ENCODE results near the gene DPP7.
A peak's percentile ranks its signal among the peaks of the same experiment; 100 is the strongest.
"Not testable (repeated sequence)": the region's sequence is repeated elsewhere in the genome, so short reads cannot be mapped to it uniquely, and the experiment has no call there.

DPP7 gene

DNA sequence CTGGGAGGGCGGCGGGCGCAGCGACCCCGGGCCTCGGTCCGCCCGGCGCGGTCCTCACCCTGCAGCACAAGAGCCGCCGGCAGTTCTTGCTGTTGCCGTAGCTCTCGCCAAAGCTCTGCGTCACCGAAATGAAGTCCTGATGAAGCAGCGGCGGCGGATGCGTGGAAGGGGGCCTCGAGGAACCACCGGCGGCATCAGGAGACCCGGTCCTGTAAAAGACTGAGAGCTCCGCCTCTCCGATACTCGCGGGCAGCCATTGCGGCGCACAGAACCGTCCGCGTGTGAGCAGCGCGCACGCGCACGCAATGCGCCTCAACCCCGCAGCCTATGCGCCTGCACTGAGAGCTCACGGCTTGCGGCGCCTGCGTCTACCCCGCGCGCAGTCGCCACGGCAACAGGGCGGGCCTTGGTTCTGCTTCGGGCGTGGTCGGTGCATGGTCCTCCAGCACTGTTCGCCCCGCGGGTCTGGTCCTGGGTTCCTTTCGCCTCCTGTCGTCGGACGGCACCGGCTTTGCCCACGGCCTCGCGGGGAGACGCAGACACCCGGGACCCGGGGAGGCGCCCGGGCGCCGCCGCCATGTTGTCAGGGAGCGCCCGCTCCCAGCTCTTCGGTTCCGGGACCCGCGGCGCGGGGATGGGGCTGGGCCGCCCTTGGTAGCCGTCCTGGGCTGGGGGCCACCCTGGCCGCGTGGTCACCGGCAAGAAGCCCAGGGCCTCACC, 15.1 kb upstream of the DPP7 start:
- peak; percentile 85 for DNase-seq (ENCODE audit: low read depth)

DNA sequence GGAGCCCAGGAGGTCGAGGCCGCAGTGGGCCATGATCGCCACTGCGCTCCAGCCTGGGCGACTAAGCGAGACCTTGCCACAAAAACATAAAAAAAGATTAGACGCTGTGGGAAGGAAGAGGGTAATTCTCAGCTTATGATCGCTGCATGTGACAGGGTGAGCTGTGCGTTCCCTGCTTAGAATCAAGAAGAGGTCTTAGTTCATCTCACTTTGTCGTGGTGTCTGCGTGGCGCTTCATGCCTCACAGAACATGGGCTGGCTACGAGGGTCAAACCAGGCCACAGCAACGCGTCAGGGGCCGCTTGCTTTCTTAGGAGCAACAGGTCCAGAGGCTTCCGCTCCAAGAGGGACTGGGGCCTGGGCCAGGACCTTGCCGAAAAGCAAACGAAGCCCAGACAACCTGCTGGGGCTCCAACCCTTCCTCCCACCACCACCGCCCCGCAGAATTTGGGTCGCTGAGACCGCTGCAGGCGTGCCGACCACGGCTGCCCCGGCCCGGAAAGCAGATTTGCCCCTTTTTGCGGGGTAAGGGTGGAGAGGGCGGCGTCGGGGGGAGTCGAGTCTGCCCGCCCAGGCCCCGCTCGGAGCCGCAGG, 14.4 kb upstream of the DPP7 start:
- no peak for DNase-seq (ENCODE audit: low read depth)

DNA sequence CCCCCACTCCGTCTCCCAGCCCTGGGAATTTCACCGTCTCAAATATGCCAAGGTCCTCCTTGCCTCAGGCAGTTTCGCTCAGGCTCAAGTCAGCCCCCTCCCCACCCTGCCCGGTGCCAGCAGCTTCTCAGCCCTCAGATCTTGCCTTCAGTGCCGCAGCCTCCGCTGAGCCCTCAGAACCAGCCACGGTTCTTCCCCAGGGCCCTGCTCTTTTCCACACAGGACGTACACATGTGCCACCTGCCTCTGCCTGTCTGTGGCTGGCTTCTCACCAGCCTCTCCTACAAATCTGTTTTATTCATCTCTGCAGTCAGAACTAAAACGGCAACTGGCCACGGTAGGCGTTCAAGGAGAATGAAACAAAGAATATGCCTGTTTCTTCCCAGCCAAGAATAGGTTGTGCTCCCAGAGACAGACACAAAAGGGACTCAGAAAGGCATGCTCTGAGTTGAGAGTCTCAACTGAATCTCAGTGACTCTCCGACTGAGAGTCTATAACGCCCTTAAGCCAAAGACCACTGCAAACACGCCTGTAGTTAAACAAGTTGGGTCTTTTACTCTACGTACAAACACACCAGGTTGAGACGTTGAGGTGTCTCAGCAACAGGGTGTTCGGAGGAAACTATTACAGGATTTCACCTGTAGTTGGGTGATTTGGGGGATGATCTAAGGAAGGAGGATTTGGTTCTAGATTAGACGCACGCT, 13.8 kb upstream of the DPP7 start:
- no peak for DNase-seq (ENCODE audit: low read depth)

- no peak for DNase-seq (ENCODE audit: low read depth)
Observed at GRCh38 chr9:137127301-137128157, 13.0 kb upstream of the DPP7 start.

DNA sequence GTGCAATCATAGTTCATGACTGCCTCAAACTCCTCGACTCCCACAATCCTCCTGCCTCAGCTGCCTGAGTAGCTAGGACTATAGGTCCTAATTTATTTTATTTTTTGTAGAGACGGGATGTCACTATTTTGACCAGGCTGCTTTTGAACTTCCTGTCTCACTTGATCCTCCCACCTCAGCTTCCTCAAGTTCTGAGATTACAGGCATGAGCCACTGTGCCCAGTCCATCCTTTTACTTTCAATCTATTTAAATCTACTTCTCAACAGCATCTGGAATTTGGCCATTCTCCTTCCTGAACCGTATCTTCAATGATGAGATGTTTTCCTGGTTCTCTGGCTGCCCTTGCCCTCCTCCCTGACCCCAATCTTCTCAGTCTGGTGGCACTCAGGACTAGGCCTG, 12.3 kb upstream of the DPP7 start:
- no peak for DNase-seq (ENCODE audit: low read depth)

- not testable (repeated sequence) for DNase-seq (ENCODE audit: low read depth)
Observed at GRCh38 chr9:137123952-137124462, 9.5 kb upstream of the DPP7 start.

DNA sequence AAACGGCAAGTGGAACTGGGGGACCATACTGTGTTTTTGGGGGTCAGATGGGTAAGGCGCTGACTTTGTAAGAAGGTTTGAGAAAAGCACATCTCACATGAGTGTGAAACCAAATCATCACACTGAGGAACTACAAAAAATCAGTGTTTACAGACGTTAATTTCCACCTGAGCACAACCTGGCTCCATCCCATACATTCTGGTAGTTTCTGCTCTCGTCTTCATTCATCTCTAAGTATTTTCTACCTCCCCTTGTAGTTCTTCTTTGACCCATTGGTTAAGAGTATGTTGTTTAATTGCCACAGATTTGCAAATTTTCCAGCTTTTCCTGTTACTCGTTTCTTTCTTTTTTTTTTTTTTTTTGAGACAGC, 8.9 kb upstream of the DPP7 start:
- DNase-seq (ENCODE audit: low read depth) = no peak

- DNase-seq (ENCODE audit: low read depth) = not testable (repeated sequence)
Observed at GRCh38 chr9:137122796-137123467, 8.4 kb upstream of the DPP7 start.

DNA sequence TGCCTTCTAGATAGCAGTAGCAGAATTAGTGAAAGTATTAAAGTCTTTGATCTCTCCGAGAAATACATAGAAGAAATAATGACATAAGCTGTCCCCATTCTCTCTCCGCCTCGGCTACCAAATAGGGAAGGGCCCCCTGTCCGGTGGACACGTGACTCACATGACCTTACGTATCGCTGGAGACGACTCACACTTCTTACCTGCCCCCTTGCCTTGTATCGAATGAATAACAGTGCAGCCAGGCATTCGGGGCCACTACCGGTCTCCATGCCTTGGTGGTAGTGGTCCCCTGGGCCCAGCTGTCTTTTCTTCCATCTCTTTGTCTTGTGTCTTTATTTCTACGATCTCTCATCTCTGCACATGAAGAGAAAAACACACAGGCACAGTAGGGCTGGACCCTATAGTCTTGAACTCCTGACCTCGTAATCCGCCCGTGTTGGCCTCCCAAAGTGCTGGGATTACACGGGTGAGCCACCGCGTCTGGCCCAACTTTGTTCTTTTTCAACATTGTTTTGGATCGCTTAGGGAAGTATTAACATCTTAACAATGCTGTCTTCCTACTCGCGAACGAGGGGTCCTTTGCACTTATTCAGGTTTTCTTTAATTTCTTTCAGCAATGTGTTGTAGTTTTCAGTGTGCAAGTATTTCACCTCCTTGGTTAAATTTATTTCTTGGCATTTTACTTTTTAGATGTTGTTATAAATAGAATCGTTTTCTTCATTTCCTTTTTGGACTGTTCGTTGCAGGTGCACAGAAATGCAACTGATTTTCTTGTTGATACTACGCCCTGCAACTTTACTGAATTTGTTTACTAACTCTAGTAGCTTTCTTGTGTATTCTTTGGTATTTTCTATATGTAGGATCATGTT, 7.6 kb upstream of the DPP7 start:
- DNase-seq (ENCODE audit: low read depth) = not testable (repeated sequence)

DNA sequence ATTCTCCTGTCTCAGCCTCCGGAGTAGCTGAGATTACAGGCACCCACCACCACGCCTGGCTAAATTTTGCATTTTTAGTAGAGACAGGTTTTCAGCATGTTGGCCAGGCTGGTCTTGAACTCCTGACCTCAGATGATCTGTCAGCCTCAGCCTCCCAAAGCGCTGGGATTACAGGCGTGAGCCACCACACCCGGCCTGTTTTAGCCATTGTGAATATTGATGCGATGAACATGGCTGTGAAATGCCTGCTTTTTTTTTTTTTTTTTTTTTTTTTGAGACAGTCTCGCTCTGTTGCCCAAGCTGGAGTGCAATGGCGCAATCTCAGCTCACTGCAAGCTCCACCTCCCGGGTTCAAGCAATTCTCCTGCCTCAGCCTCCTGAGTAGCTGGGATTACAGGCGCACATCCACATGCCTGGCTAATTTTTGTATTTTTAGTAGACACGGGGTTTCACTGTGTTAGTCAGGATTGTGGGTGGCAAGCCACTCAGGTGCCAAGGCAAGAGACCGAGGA, 3.6 kb upstream of the DPP7 start:
- not testable (repeated sequence) for DNase-seq (ENCODE audit: low read depth)

DNA sequence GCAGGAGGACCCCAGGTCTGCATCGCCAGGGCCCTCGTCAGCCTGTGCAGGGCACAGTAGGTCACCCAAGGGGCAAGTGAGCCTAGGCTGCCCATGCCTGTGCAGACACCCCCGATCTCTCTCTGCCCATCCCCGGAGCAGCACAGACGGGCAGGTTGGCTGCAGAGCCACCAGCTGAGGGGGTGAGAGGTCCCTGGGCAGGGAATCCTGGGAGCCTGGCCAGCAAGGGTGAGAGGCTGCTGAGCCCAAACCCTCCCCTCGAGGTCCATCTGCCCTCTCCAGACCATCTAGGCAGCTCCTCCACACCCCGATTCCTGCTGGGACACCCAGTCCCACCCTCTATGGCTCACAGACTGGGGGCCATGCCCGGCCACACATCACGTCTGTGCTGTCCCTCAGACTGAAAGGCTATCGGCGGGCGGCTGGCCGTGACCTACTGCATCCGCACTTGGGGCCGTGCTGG, 2.8 kb upstream of the DPP7 start:
- DNase-seq (ENCODE audit: low read depth) = no peak

DNA sequence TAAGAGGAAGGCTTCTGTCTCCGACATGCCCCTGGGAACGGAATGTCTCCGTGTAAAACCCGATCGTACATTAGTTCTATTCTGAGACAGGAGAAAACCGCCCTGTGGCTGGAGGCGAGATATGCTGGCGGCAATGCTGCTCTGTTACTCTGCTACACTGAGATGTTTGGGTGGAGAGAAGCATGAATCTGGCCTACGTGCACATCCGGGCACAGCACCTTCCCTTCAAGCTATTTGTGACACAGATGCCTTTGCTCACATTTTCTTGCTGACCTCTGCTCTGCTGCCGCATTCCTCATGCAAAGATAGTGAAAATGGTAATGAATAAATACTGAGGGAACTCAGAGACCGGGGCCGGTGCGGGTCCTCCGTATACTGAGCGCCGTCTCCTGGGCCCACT, 2.2 kb upstream of the DPP7 start:
- no peak for DNase-seq (ENCODE audit: low read depth)

DNA sequence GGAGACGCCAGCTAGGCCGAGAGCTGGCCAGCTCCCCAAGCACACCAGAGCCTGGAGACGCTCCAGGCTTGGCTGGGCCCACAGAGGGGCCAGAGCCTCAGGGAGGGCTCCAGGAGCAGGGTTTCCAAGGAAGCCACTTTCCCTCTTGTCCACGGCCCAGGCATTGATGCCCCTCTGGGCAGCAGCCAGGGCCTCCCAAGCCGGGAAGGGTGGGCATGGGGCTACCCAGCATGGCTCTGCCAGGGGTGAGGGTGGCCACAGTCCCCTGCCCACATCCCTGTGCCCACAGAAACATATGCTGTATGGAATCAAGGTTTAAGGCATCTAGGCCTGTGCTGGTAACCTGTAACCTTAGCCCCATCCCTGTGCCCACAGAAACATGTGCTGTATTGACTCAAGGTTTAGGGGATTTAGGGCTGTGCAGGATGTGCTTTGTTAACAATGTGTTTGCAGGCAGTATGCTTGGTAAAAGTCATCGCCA, 1.5 kb upstream of the DPP7 start:
- no peak for DNase-seq (ENCODE audit: low read depth)

- no peak for DNase-seq (ENCODE audit: low read depth)
Observed at GRCh38 chr9:137115394-137116026, 977 bp upstream of the DPP7 start.

- DNase-seq (ENCODE audit: low read depth) = no peak
Observed at GRCh38 chr9:137114220-137114612, 317 bp downstream of the DPP7 start.

DNA sequence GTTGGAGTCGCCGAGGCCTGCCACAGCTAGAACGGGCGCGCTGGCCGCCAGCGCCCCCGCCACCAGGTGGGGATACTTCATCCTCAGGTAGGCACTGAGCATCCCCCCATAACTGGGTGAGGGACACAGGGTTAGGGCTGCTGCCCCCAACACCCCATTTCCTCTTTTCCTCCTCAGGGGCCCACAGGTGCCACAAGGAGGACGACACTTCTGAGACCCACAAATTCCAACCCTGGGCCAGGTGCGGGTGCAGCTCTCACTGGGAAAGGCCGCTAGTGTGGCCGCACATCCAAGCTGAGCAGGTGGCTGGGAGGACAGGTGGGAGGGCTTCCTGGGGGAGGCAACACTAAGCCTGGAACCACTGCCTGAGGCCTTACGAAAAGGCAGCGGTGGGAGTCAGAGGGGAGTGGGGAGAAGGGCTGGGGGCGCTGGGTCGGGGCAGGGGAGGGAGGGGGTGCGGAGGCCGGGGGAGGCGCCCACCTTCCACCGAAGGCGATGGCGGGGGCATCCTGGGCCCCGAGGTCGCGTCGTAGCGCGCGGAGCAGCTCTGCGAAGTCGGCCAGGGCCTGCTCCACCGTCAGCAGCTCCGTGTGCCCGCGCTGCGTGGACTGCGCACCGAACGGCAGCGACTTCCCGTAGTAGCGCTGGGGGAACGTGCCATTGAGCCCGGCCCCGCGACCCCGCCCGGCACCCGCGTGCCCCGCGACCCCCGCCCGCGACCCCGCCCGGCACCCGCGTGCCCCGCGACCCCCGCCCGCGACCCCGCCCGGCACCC, 961 bp downstream of the DPP7 start:
- no peak for DNase-seq (ENCODE audit: low read depth)

DNA sequence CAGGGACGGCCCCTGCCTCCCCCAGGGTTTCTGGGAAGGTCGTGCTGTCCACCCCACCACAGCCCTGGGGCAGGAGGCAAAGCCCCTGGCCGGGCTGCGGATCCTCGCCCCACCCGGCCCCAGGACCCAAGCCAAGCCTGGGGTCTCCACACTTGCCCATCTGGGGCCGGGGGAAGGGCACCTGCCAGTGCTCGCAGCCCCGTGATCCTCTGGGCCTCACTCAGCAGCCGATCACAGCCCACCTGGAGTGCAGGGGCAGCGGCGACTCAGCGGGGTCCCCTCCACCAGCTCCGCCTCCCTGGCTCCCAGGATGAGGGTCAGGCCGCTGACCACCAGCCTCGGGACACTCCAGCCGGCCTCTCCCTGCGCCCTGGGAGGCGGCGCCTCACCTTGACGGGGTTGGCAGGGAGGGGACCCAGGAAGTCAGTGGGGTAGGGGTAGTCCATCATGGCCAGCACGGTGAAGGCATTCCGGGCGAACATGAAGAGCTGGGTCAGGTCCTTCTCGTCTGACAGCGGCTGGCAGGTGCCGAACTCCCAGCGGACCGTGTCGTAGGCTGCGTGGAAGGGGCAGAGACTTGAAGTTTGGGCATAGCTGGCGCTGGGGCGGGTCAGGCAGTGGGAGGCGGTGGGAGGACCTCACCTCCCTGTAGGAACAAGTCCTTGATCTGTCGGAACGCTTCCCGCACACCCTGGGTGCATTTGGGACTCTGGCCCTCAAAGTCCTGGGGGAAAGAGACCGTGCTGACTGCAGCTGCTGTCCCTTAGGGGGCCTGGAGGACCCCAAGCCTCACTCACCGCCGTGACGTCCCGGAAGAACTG, 1.8 kb downstream of the DPP7 start:
- DNase-seq (ENCODE audit: low read depth) = no peak

Data from T follicular helper cell (primary cell).